Calu3 (cell line): ENCODE data around the gene DGKZ. TPM values are rescaled to one million over a fixed set of nuclear protein-coding genes. Genes with fewer than 3 reads are reported as not detected.

Source experiments
- BruUV-seq: library from RNA; stranded (reverse); fragments of 400-500 nt; replicated peaks from 2 replicates; lab custom pipeline; 2021; lab: Mats Ljungman, UMichigan
- CTCF ChIA-PET: fragments of 300-600 bp; sonication (Branson Sonifier 250); formaldehyde crosslinking; loops from one replicate; lab custom pipeline; 2022; ENCODE audit warnings: antibody characterized with exemption; lab: Charles Lee
- DNase-seq: peaks from one replicate; pipeline ENCODE4 v3.0.0; 2022
- H3K27ac Mint-ChIP-seq: one replicate; pipeline ENCODE4 v1.8.0; 2022; ENCODE audit warnings: mixed read lengths; ENCODE audit not compliant: unreplicated experiment
- H3K27me3 Mint-ChIP-seq: one replicate; pipeline ENCODE4 v1.8.0; 2022; ENCODE audit warnings: mixed read lengths; ENCODE audit not compliant: unreplicated experiment
- H3K36me3 Mint-ChIP-seq: one replicate; pipeline ENCODE4 v1.8.0; 2022; ENCODE audit warnings: mild to moderate bottlenecking, moderate library complexity, mixed read lengths; ENCODE audit not compliant: insufficient read depth, unreplicated experiment
- H3K4me1 Mint-ChIP-seq: one replicate; pipeline ENCODE4 v1.8.0; 2022; ENCODE audit warnings: mild to moderate bottlenecking, low read depth, mixed read lengths; ENCODE audit not compliant: unreplicated experiment
- H3K4me3 Mint-ChIP-seq: one replicate; pipeline ENCODE4 v1.8.0; 2022; ENCODE audit warnings: mild to moderate bottlenecking, low read depth, moderate library complexity, mixed read lengths; ENCODE audit not compliant: unreplicated experiment
- H3K9me3 Mint-ChIP-seq: one replicate; pipeline ENCODE4 v1.8.0; 2022; ENCODE audit warnings: low read depth, mixed read lengths; ENCODE audit not compliant: unreplicated experiment
- CTCF ChIP-seq: fragments of 200-600 bp; IDR thresholded peaks from one replicate; pipeline ENCODE4 v1.8.0; 2022; ENCODE audit warnings: antibody characterized with exemption; ENCODE audit not compliant: unreplicated experiment
- intact Hi-C: fragments of 100-400 bp; cut with micrococcal nuclease; formaldehyde crosslinking; loops from one replicate; pipeline ENCODE4 v1.10.0; 2022; ENCODE audit not compliant: unreplicated experiment
- total RNA-seq: library from RNA; stranded (reverse); gene quantifications from 2 replicates; pipeline ENCODE4 v1.2.3, GENCODE V29; 2022

The DGKZ gene
- total RNA-seq, 1 experiment from 2014 or later: 38.0 TPM

GRCh38 chr11:46338988-46339666 lies 8.1 kb upstream of the DGKZ start:
- Mint-ChIP-seq H3K4me3 (no peak overlapping the region), H3K27ac (no peak overlapping the region), H3K27me3 (peaks cover 97% of the 10 kb centered on the region), H3K4me1 (peaks cover 7% of the 10 kb centered on the region), H3K9me3 (no peaks in the 10 kb centered on the region), H3K36me3 (no peaks in the 10 kb centered on the region)
- no TSS peak for BruUV-seq
- intact Hi-C loops: no loop called here
- no peak for TF ChIP-seq CTCF
- CTCF ChIA-PET: interaction anchor here (0.8 kb wide), 1 partner anchor 99 kb away, joined by 3 read pairs; no protein-coding TSS in a partner anchor
- no peak for DNase-seq

- H3K36me3 Mint-ChIP-seq: no peaks in the 10 kb centered on the region
- peaks cover 97% of the 10 kb centered on the region for H3K27me3 Mint-ChIP-seq
- no peak for DNase-seq
- H3K4me1 Mint-ChIP-seq: peaks cover 7% of the 10 kb centered on the region
- no peak overlapping the region for H3K4me3 Mint-ChIP-seq
- H3K27ac Mint-ChIP-seq: no peak overlapping the region
- intact Hi-C loops: no loop called here
- TF ChIP-seq CTCF: no peak
- BruUV-seq: no TSS peak
- CTCF ChIA-PET: interaction anchor here (1.3 kb wide), 1 partner anchor 96 kb away, joined by 3 read pairs; no protein-coding TSS in a partner anchor
- no peaks in the 10 kb centered on the region for H3K9me3 Mint-ChIP-seq
Observed at GRCh38 chr11:46339816-46340215, 7.4 kb upstream of the DGKZ start.

- BruUV-seq: no TSS peak
- TF ChIP-seq CTCF: no peak
- no peak overlapping the region for H3K27ac Mint-ChIP-seq
Observed at GRCh38 chr11:46341454-46341853, 5.8 kb upstream of the DGKZ start.

GRCh38 chr11:46342239-46342638 lies 5.0 kb upstream of the DGKZ start:
- peaks cover 9% of the 10 kb centered on the region for H3K4me1 Mint-ChIP-seq
- CTCF ChIA-PET: interaction anchor here (0.5 to 0.9 kb wide), 2 partner anchors 12 to 18 kb away, joined by 3 to 4 read pairs; no protein-coding TSS in a partner anchor
- DNase-seq: no peak
- H3K36me3 Mint-ChIP-seq: peaks cover 8% of the 10 kb centered on the region
- intact Hi-C loops: no loop called here
- no peak for TF ChIP-seq CTCF
- no peak overlapping the region for H3K27ac Mint-ChIP-seq
- H3K27me3 Mint-ChIP-seq: peaks cover 100% of the 10 kb centered on the region
- no peaks in the 10 kb centered on the region for H3K9me3 Mint-ChIP-seq
- no TSS peak for BruUV-seq
- H3K4me3 Mint-ChIP-seq: no peak overlapping the region

More at GRCh38 chr11:46341454-46341853, 5.8 kb upstream of the DGKZ start:
- Mint-ChIP-seq H3K4me3 (no peak overlapping the region), H3K27me3 (peaks cover 97% of the 10 kb centered on the region), H3K9me3 (no peaks in the 10 kb centered on the region), H3K4me1 (peaks cover 1% of the 10 kb centered on the region), H3K36me3 (peaks cover 2% of the 10 kb centered on the region)
- no peak for DNase-seq
- intact Hi-C loops: no loop called here
- CTCF ChIA-PET: interaction anchor here (0.5 kb wide), 1 partner anchor 19 kb away, joined by 4 read pairs; no protein-coding TSS in a partner anchor
